KOPT-K1 (cell line): ENCODE measurements around the gene DIS3L2.

Experiments
- H3K27ac ChIP-seq: fragments of 200-600 bp; sonication (generic); 2 replicates; pipeline ENCODE4 v1.5.1; 2016; ENCODE audit warnings: antibody characterized with exemption, mild to moderate bottlenecking, low read depth, low read length; ENCODE audit not compliant: poor library complexity, severe bottlenecking
- H3K36me3 ChIP-seq: fragments of 200-600 bp; sonication (generic); 2 replicates; pipeline ENCODE4 v1.5.1; 2017; ENCODE audit warnings: antibody characterized with exemption, mild to moderate bottlenecking, low read length, moderate library complexity; ENCODE audit not compliant: insufficient read depth
- H3K9me3 ChIP-seq: fragments of 200-600 bp; sonication (generic); 2 replicates; pipeline ENCODE4 v1.5.1; 2017; ENCODE audit warnings: antibody characterized with exemption, low read length, mild to moderate bottlenecking; ENCODE audit not compliant: insufficient read depth, poor library complexity, severe bottlenecking

Gene DIS3L2

DNA sequence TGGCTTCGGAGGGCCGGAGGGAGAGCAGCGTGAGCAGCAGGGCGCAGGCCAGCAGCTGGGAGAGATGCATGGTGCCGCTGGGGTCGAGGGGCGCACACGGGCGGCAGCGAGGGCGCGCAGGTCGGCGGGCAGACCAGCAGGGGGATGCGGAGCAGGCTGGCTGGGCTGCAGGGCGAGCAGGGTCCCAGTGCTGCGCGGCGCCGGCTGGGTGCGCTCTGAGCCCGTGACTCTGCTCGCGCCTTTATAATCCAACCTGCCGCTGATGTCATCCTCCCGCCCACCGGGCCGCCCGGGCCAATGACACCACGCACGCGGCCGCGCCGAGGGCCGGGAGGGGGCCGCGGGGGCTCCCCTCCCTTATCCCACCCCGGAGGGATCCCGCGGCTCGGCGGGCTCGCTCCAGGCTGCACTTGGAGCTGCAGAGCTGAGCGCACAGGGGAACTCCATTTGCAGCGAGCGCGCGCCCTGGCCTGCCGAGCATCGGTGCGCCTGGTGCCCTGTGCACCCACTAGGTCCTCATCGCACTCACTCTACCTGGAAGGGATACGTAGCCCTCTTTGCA, 35.3 kb upstream of the DIS3L2 start, which contains the start of gene NPPC:
Gene NPPC, minus strand, starts transcription at position 217 of the 562 bp plus-strand sequence. Its CDS starts 147 bp downstream, at position 70.
- no peak within 1 kb of the TSS for H3K27ac ChIP-seq
- H3K36me3 ChIP-seq = no peaks in the 10 kb centered on the region
- no peaks in the 10 kb centered on the region for H3K9me3 ChIP-seq

DNA sequence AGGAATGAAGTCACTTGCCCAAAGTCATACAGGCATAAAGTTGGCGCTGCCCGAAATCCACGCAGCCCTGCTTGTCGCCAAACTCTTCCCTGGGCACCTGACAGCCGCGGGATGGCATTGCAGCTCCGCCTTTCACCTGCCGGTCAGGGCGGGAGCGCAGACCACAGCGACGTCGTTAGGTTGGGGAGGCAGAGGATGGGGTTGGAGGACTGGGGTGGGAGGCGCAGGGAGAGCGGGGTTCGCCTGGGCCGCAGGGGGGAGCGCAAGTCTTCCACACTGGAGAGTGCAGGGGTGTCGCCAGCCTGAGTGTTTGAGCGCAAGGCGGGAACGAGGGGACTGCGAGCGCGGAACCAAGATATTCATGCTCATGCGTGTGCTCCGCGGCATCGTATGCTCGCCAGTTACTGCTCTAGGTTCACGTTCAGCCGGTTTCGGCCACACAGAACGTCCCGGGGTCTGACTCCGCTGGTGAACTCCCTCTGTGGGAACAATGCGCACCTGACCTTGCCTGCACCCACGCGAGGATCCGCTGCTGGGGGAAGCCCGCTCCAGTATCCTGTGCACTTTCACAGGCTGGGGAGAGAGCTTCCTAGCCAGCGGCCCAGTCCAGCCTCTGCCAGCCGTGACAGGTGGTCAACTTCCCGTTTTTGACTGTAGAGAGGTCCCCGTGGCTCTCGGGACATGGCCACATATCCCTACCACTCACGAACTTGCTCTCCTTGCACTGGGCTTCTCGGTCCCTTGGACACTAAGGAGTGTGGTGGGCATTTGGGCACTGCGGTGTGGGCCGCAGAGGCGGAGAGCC, 34.5 kb upstream of the DIS3L2 start:
- Histone ChIP-seq H3K9me3 (no peaks in the 10 kb centered on the region), H3K27ac (no peak overlapping the region), H3K36me3 (no peaks in the 10 kb centered on the region)

DNA sequence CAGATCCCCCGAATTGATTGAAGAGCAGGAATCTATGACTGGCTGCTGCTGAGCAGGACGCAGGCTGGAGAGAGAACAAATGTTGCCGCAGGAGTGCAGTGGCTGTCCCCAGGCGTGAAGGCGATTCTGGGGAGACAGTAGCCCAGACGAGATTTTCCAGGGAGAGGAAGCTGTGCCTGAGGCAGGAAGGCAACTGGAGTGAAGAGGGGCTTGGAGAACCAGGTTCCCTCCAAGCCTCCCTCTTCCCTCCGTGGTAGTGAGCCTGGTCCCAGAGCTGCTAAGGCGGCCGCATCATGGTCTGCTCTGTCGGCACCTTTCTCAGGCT, 34.0 kb upstream of the DIS3L2 start:
- H3K9me3 ChIP-seq = no peaks in the 10 kb centered on the region
- no peaks in the 10 kb centered on the region for H3K36me3 ChIP-seq

DNA sequence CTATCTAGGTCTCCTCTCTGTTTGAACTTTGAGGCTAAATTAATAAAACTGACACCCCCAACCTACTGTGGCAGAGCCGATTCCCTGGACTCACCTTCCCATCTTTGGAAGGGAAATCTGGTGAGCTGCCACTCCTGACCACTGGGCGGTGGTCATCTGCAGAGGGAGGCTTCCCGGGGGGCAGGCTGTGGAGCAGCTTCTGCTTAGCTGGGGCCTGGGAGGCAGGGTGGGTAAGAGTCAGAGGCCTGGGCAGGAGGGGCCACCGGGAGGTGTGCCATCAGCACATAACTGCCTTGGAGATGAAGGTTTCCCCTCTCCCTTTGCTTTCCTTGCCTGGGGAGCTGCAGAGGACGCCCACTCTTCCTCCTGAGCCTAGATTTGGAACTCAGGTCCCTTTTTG, 33.0 kb upstream of the DIS3L2 start:
- H3K36me3 ChIP-seq = no peaks in the 10 kb centered on the region
- H3K27ac ChIP-seq = no peak overlapping the region
- no peaks in the 10 kb centered on the region for H3K9me3 ChIP-seq

More for the DNA sequence above, 34.0 kb upstream of the DIS3L2 start:
- no peak overlapping the region for H3K27ac ChIP-seq

DNA sequence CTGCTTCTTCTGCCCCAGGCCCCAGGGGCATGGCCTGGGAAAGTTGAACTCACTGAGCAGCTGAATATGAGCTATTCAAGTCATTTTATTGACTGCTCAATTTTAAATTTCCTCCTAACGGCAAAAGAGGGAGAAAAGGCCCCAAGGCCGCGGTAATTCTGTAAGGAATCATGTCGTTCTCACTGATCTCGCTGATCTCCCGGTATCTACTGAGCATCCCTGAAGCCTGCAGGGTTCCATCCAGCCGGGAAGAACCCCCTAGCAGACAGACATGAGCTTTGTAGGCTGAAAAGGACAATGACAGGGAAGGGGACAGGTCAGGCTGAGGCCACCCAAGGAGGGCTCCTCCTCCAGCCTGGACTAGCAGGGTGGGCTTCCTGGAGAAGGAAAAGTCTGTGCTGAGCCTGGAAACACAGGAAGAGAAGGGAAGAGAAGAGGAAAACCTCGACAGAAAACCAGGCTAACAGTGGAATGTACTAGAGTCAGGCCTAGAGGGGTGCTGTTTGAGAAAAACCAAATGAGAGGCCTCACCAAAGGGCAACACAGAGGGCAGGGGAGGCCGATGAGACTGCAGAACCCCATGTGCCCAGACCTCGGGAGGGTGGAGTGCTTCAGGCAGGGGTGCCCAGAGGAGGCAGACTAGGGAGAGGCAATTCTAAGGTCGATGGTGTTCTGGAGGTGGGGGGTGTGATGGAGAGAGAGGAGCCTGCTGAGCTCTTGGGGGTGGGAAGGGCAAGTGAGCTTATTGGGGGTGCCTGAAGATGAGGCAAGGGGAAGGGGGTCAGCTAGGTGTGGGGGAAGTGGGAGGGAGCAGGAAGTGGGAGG, 32.4 kb upstream of the DIS3L2 start:
- H3K27ac ChIP-seq = no peak overlapping the region
- no peaks in the 10 kb centered on the region for H3K36me3 ChIP-seq
- no peaks in the 10 kb centered on the region for H3K9me3 ChIP-seq

DNA sequence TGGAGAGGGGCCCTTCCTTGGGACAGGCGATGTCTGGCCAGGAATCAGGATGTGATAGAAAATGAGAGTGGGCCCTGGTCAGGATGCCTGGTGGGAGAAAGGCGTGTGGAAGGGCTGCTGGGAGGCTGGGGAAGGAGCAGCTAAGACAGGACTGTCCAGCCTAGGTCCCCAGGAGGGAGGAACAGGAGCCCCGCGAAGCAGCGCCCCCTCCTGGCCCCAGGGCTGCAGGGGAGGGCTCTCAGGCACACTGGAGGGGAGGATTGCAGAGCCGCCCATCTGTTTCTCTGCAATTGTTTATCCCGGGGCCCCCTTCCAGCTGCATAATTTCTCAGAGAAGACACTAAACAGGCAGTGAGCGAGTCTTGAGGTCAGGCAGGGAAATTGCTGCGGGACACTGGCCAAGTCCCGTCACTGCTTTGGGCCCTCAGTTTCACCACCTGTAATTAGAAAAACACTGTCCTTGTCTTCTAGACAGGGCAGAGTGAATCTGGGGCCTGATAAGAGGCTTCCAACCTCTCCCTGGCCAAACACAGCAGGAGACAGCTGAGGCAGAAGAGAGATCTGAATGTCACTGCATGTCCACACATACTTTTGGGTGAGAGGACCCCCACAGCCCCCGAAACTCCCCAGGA, 31.4 kb upstream of the DIS3L2 start:
- Histone ChIP-seq H3K27ac (no peak overlapping the region), H3K9me3 (no peaks in the 10 kb centered on the region), H3K36me3 (no peaks in the 10 kb centered on the region)

DNA sequence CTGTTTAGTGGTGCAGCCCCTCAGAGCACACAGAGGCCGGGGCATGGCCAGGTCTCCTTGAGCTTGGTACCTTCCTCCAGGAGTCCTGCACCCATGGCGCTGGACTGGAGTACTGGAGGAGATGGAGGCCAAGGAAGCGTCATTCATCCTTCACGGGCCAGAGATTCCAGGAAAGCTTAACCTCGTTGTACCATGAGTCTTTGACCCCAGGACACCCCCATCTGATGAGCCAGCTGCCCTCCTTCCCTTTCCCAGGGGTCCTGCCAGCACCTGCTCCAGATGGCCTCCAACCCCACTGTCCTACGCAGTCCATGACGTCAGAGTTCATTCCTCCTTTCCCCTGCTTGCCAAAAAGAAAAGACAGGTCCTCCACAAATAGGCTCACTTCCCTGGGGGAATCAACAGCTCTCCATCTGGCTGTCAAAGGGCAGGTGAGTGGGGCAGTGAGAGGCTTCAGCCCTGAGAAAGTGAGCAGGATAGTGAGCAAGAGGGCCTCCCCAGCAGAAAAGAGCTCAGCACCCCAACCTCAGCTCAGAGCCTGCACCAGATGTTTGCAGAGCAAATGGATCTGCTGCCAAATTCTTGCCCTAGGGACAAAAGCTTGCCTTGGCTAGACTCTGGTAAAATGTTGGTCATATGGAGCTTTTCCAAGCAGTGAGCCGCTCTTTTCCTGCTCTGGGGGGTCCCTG, 30.8 kb upstream of the DIS3L2 start:
- no peaks in the 10 kb centered on the region for H3K9me3 ChIP-seq
- H3K36me3 ChIP-seq = no peaks in the 10 kb centered on the region
- no peak overlapping the region for H3K27ac ChIP-seq

DNA sequence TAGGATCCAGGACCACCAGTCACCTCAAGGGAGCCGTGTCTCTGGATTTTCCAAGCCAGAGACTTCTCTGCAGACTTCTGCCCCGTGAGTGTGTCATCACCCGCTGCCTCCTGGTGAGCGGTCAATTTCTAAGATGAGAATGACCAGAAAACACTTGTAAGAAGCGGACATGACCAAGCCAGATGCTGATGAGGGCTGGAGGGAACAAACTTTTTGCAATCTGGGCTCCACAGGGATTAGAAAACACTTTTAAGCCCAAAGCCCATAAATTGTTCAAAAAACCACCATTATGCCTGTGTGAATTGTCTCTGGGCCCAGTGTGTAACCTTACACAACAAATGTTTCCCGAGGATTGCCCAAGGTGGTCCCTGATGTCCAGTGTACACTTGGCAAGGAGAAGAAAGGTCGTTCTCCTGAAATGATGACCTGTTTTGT, 30.0 kb upstream of the DIS3L2 start:
- Histone ChIP-seq H3K36me3 (no peaks in the 10 kb centered on the region), H3K9me3 (no peaks in the 10 kb centered on the region), H3K27ac (no peak overlapping the region)

DNA sequence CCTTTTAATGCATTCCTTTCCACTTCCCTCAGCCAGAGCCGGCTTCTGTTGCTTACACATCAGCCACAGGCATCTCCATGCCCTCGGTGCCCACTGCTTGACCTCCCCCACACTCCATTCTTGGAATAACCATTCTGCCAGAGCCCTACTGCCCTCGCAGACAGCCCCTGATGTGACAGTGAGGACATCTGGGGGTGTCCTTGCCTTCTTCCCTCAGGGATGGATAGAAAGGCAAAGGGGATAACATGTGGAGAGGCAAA, 28.9 kb upstream of the DIS3L2 start:
- H3K9me3 ChIP-seq = no peaks in the 10 kb centered on the region
- H3K36me3 ChIP-seq = no peaks in the 10 kb centered on the region
- H3K27ac ChIP-seq = no peak overlapping the region

DNA sequence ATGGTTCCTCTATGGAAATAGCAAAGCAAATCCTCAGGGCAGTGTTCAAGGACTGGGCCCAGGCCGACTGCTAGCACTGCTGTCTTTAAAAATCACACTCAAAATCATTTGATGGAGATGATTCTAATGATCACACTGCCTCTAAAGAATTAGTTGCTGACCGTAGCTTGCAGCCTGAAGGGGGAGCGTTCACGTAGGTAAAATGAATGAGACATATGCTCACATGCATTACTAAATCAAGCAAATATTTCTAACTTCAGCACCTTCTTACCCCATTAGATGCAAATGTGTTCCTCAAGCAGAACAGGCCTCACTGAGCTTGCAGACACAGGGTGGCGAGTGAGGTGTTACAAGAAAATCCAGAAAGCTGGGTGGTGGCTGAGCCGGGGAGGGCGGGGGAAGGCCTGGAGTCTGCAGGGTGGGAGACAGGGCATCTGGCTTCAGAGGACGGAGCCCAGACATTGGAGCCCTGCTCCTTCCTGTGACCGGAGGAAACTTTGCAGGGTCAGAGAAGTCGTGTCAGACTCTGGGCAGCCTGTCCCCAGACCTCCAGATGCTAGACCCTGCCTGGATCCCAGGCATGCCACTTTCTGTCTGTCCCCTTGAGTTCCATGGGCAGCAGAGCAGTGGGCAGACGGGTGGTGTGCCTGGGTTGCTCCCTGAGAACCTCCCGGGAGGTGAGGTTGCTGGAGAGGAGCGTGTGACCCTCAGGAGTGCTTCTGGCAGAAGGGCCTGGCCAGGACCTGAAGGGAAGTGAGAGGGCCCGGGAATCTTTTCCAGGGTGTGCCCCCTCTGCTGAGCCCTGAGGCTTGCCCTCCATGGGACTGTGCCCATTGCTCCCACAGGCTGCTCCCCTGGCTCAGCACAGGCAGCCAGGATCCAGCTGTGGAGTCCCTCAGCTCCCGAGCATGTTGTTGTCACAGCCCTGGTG, 28.3 kb upstream of the DIS3L2 start:
- H3K36me3 ChIP-seq = no peaks in the 10 kb centered on the region
- H3K27ac ChIP-seq = no peak overlapping the region

DNA sequence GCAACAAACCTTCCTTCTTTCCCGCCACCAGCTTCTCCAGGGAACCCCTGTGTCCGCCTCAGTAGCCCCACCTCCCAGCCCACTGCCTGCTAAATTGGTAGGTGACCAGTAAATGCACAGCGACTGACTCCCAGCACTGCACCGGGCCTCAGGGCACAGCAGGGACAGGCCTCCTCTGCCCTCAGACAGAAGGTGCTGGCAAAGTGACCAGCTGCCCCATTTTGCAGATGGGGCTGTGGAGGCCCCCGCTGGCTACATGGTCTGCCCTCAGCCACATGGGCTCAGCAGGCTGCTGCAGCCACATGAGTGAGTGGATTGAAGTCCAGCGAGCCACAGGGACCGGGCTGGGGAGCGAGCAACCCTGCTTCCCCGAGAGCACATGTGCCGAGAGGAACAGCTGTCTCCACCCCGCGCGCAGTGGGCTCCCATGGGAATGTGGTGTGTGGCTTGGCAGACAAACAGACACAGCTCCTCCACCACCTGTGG, 27.6 kb upstream of the DIS3L2 start:
- Histone ChIP-seq H3K9me3 (no peaks in the 10 kb centered on the region), H3K27ac (no peak overlapping the region), H3K36me3 (no peaks in the 10 kb centered on the region)

More for the DNA sequence above, 28.3 kb upstream of the DIS3L2 start:
- H3K9me3 ChIP-seq = no peaks in the 10 kb centered on the region

DNA sequence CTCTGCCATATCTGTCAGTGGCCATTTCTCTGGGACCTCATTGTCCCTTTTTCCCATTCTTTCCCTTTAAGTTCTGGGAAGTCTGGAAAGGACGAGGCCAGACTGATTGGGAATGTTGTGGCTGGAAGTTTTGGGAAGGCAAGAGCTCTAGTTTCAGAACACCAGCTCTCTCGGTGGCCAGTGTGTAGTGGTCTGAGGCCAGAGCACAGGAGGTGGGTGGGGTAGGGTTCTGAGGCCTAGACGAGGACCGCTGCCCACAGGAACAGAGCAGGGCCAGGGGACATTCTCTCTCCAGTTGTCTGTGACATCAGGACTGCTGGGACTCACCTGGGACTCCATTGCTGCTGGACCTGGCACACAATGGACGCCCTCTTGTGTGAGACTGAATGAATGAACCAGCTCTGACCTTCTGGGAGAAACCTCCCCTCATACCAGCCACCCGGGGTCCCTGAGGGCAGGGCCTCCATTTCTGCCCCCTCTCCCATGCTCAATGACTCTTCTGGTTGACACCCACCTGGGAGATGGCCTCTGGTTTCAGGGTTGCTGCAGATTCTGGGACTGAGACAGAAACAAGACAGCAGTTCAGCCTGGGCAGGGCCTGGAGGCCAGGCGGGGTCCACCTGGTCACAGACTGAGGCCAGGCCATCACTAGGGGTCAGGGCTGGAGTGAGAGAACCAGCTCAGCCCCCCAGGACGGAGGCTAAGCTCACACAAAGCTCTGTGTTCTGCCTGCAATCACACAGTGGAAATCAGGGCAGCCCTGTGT, 26.9 kb upstream of the DIS3L2 start:
- H3K27ac ChIP-seq = no peak overlapping the region
- no peaks in the 10 kb centered on the region for H3K36me3 ChIP-seq
- H3K9me3 ChIP-seq = no peaks in the 10 kb centered on the region

DNA sequence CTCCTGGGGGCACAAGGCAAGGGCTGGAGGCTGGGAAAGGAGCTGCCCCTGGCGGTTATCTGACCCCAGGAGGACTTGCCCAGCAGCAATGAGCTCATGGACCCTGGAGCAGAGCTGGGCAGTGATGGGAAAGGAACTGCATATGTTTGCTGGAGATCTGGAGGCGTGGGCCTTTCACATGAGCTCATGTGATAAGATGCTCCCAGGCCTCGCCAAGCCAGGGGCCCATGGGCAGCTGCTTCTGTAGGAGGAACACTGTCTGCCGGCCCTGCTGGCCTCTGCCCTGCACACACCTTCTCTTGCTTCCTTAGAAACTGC, 26.3 kb upstream of the DIS3L2 start:
- Histone ChIP-seq H3K27ac (no peak overlapping the region), H3K36me3 (no peaks in the 10 kb centered on the region), H3K9me3 (no peaks in the 10 kb centered on the region)
